HG03025 (cell line): Measurements from ENCODE around the gene SMAD6.

Source experiments
- ATAC-seq: cut with Tn5 transposase; IDR thresholded peaks from one replicate; pipeline ENCODE4 v1.9.1; 2021; ENCODE audit warnings: mild to moderate bottlenecking, moderate library complexity; ENCODE audit not compliant: unreplicated experiment, low FRiP score

Gene SMAD6

GRCh38 chr15:66831801-66832390 lies 129.9 kb downstream of the SMAD6 start:
- no peak for ATAC-seq
